HepG2 (cell line): Measurements from ENCODE around the gene ZNF786. TPM values are rescaled to one million over a fixed set of nuclear protein-coding genes. Genes with fewer than 3 reads are reported as not detected.

Experiments used
- BRD4 ChIP-seq: sonication (generic); formaldehyde crosslinking; IDR thresholded peaks from 2 replicates; pipeline ENCODE4 v1.4.0; 2020; ENCODE audit warnings: missing genetic modification reagents
- GATAD1 ChIP-seq: IDR thresholded peaks from 2 replicates; pipeline ENCODE4 v1.6.1; 2016; ENCODE audit warnings: missing genetic modification reagents, missing compliant biosample characterization
- GRHL1 ChIP-seq: sonication (generic); formaldehyde crosslinking; conservative IDR thresholded peaks from 2 replicates; pipeline ENCODE4 v1.8.0; 2022; ENCODE audit warnings: missing genetic modification reagents
- HIVEP1 ChIP-seq: sonication (generic); formaldehyde crosslinking; IDR thresholded peaks from 2 replicates; pipeline ENCODE4 v1.4.0; 2020; ENCODE audit warnings: mild to moderate bottlenecking, missing genetic modification reagents
- KLF12 ChIP-seq: sonication (generic); formaldehyde crosslinking; IDR thresholded peaks from 2 replicates; pipeline ENCODE4 v1.4.0; 2020; ENCODE audit warnings: missing genetic modification reagents, borderline replicate concordance
- MTA3 ChIP-seq: sonication (generic); formaldehyde crosslinking; IDR thresholded peaks from 2 replicates; pipeline ENCODE4 v1.4.0; 2020; ENCODE audit warnings: missing genetic modification reagents
- NAIF1 ChIP-seq: sonication (generic); formaldehyde crosslinking; IDR thresholded peaks from 2 replicates; pipeline ENCODE4 v1.5.0; 2020; ENCODE audit warnings: mild to moderate bottlenecking, missing genetic modification reagents, borderline replicate concordance
- SOX6 ChIP-seq, 2 experiments: fragments of 450-650 bp in 1 of 2; sonication (generic) in 1 of 2; formaldehyde crosslinking in 1 of 2; IDR thresholded peaks; 2 replicates each; pipeline versions ENCODE4 v1.4.0 to v1.6.1; 2017 to 2020; ENCODE audit warnings: antibody characterized with exemption in 1 of 2, mild to moderate bottlenecking in 1 of 2, missing genetic modification reagents in 1 of 2
- ZNF17 ChIP-seq: sonication (generic); formaldehyde crosslinking; IDR thresholded peaks from 2 replicates; pipeline ENCODE4 v1.5.0; 2020; ENCODE audit warnings: mild to moderate bottlenecking, missing genetic modification reagents
- ZNF230 ChIP-seq: sonication (generic); formaldehyde crosslinking; IDR thresholded peaks from 2 replicates; pipeline ENCODE4 v1.4.0; 2020; ENCODE audit warnings: mild to moderate bottlenecking, missing genetic modification reagents
- ZNF83 ChIP-seq: sonication (generic); formaldehyde crosslinking; IDR thresholded peaks from 2 replicates; pipeline ENCODE4 v1.4.0; 2020; ENCODE audit warnings: missing genetic modification reagents, mild to moderate bottlenecking, borderline replicate concordance
- polyA plus RNA-seq, 8 experiments: library from polyadenylated mRNA; depleted of rRNA in 3 of 8; stranded (reverse) in 7 of 8; unstranded in 1 of 8; fragments of >200 nt; fragmentation: Illumina TruSeq in 4 of 8; extraction: Trizol in 4 of 8; gene quantifications; 2 replicates each; pipeline versions ENCODE4 v1.2.1 to v1.2.3, GENCODE V29; 2011 to 2016; ENCODE audit warnings: low read depth in 4 of 8, missing spikeins in 1 of 8, mixed read lengths in 1 of 8; ENCODE audit not compliant: insufficient read depth in 1 of 8
- total RNA-seq, 5 experiments: library from RNA; depleted of rRNA; stranded (reverse); fragments of >200 nt; fragmentation: Illumina TruSeq; extraction: Trizol; gene quantifications; 2 replicates each; pipeline ENCODE4 v1.2.3, GENCODE V29; 2016; ENCODE audit warnings: low read depth in 1 of 5
- TF ChIP-seq, protein P1 (sequence below): sonication (generic); formaldehyde crosslinking; IDR thresholded peaks from 2 replicates; pipeline ENCODE4 v1.4.0; 2020; ENCODE audit warnings: missing genetic modification reagents
- TF ChIP-seq, protein P2 (sequence below): sonication (generic); formaldehyde crosslinking; IDR thresholded peaks from 2 replicates; pipeline ENCODE4 v1.5.0; 2020; ENCODE audit warnings: mild to moderate bottlenecking, missing genetic modification reagents
- TF ChIP-seq, protein P3 (sequence below): sonication (generic); formaldehyde crosslinking; IDR thresholded peaks from 2 replicates; pipeline ENCODE4 v1.5.0; 2020; ENCODE audit warnings: missing genetic modification reagents
- TF ChIP-seq, protein P4 (sequence below): sonication (generic); formaldehyde crosslinking; IDR thresholded peaks from 2 replicates; pipeline ENCODE4 v1.4.0; 2020; ENCODE audit warnings: missing genetic modification reagents

The ZNF786 gene
- total and polyA plus RNA-seq, 2 of the 13 experiments (the other 11 are each of a cell fraction or from before 2014, with no cell fraction given), result 2.0 to 4.0 TPM

GRCh38 chr7:149090397-149091195, at the start of gene ZNF786 (continued):
- TF ChIP-seq, protein P1, sequence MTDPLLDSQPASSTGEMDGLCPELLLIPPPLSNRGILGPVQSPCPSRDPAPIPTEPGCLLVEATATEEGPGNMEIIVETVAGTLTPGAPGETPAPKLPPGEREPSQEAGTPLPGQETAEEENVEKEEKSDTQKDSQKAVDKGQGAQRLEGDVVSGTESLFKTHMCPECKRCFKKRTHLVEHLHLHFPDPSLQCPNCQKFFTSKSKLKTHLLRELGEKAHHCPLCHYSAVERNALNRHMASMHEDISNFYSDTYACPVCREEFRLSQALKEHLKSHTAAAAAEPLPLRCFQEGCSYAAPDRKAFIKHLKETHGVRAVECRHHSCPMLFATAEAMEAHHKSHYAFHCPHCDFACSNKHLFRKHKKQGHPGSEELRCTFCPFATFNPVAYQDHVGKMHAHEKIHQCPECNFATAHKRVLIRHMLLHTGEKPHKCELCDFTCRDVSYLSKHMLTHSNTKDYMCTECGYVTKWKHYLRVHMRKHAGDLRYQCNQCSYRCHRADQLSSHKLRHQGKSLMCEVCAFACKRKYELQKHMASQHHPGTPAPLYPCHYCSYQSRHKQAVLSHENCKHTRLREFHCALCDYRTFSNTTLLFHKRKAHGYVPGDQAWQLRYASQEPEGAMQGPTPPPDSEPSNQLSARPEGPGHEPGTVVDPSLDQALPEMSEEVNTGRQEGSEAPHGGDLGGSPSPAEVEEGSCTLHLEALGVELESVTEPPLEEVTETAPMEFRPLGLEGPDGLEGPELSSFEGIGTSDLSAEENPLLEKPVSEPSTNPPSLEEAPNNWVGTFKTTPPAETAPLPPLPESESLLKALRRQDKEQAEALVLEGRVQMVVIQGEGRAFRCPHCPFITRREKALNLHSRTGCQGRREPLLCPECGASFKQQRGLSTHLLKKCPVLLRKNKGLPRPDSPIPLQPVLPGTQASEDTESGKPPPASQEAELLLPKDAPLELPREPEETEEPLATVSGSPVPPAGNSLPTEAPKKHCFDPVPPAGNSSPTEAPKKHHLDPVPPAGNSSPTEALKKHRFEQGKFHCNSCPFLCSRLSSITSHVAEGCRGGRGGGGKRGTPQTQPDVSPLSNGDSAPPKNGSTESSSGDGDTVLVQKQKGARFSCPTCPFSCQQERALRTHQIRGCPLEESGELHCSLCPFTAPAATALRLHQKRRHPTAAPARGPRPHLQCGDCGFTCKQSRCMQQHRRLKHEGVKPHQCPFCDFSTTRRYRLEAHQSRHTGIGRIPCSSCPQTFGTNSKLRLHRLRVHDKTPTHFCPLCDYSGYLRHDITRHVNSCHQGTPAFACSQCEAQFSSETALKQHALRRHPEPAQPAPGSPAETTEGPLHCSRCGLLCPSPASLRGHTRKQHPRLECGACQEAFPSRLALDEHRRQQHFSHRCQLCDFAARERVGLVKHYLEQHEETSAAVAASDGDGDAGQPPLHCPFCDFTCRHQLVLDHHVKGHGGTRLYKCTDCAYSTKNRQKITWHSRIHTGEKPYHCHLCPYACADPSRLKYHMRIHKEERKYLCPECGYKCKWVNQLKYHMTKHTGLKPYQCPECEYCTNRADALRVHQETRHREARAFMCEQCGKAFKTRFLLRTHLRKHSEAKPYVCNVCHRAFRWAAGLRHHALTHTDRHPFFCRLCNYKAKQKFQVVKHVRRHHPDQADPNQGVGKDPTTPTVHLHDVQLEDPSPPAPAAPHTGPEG (CRISPR knock-in tag), result peak; percentile 23; the same call in 1 of the 2 replicates
- TF ChIP-seq HIVEP1 (CRISPR knock-in tag), result peak; percentile 55
- TF ChIP-seq, protein P2, sequence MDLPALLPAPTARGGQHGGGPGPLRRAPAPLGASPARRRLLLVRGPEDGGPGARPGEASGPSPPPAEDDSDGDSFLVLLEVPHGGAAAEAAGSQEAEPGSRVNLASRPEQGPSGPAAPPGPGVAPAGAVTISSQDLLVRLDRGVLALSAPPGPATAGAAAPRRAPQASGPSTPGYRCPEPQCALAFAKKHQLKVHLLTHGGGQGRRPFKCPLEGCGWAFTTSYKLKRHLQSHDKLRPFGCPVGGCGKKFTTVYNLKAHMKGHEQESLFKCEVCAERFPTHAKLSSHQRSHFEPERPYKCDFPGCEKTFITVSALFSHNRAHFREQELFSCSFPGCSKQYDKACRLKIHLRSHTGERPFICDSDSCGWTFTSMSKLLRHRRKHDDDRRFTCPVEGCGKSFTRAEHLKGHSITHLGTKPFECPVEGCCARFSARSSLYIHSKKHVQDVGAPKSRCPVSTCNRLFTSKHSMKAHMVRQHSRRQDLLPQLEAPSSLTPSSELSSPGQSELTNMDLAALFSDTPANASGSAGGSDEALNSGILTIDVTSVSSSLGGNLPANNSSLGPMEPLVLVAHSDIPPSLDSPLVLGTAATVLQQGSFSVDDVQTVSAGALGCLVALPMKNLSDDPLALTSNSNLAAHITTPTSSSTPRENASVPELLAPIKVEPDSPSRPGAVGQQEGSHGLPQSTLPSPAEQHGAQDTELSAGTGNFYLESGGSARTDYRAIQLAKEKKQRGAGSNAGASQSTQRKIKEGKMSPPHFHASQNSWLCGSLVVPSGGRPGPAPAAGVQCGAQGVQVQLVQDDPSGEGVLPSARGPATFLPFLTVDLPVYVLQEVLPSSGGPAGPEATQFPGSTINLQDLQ (CRISPR knock-in tag), result peak; percentile 50; the same call in 1 of the 2 replicates
- peak; percentile 69 for TF ChIP-seq ZNF83
- peak; percentile 53; the same call in 1 of the 2 replicates for TF ChIP-seq NAIF1 (CRISPR knock-in tag)
- no peak for TF ChIP-seq GRHL1 (CRISPR knock-in tag)
- no peak for TF ChIP-seq MTA3
- no peak for TF ChIP-seq SOX6 (IDR thresholded peaks at IDR 0.05)
- 0 out of 2 replicates have a peak, but pooled peaks have one; percentile 55 for TF ChIP-seq SOX6 (CRISPR knock-in tag; IDR thresholded peaks at IDR 0.05)
- peak; percentile 83 for TF ChIP-seq GATAD1 (CRISPR knock-in tag)
- TF ChIP-seq ZNF230 (CRISPR knock-in tag), result 0 out of 2 replicates have a peak, but pooled peaks have one; percentile 67
- TF ChIP-seq, protein P3, sequence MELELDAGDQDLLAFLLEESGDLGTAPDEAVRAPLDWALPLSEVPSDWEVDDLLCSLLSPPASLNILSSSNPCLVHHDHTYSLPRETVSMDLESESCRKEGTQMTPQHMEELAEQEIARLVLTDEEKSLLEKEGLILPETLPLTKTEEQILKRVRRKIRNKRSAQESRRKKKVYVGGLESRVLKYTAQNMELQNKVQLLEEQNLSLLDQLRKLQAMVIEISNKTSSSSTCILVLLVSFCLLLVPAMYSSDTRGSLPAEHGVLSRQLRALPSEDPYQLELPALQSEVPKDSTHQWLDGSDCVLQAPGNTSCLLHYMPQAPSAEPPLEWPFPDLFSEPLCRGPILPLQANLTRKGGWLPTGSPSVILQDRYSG, result no peak
- TF ChIP-seq, protein P4, sequence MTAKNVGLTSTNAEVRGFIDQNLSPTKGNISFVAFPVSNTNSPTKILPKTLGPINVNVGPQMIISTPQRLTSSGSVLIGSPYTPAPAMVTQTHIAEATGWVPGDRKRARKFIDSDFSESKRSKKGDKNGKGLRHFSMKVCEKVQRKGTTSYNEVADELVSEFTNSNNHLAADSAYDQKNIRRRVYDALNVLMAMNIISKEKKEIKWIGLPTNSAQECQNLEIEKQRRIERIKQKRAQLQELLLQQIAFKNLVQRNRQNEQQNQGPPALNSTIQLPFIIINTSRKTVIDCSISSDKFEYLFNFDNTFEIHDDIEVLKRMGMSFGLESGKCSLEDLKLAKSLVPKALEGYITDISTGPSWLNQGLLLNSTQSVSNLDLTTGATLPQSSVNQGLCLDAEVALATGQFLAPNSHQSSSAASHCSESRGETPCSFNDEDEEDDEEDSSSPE (CRISPR knock-in tag), result no peak; the same call in 1 of the 2 replicates
- TF ChIP-seq ZNF17 (CRISPR knock-in tag), result no peak
- TF ChIP-seq BRD4 (CRISPR knock-in tag), result peak; percentile 46; the same call in 1 of the 2 replicates
- peak; percentile 62; the same call in 1 of the 2 replicates for TF ChIP-seq KLF12
